GM18519 (cell line): ENCODE results near the gene DCAF7.
A peak's percentile ranks its signal among the peaks of the same experiment; 100 is the strongest.

Source experiments
- ATAC-seq: cut with Tn5 transposase; IDR thresholded peaks from one replicate; pipeline ENCODE4 v1.9.1; 2021; ENCODE audit warnings: mild to moderate bottlenecking, moderate library complexity; ENCODE audit not compliant: unreplicated experiment, low FRiP score

DCAF7 gene

GRCh38 chr17:63622574-63623390 is 72.5 kb downstream of the DCAF7 start:
- ATAC-seq, result peak; percentile 16

- ATAC-seq, result no peak
These were observed 73.7 kb downstream of the DCAF7 start for GRCh38 chr17:63623786-63624530.

- ATAC-seq, result no peak
These were observed 74.2 kb downstream of the DCAF7 start for GRCh38 chr17:63624531-63624880.

- ATAC-seq, result no peak
These were observed 76.4 kb downstream of the DCAF7 start for GRCh38 chr17:63626551-63627180.

- no peak for ATAC-seq
These were observed 79.3 kb downstream of the DCAF7 start for GRCh38 chr17:63629627-63630026.

DNA sequence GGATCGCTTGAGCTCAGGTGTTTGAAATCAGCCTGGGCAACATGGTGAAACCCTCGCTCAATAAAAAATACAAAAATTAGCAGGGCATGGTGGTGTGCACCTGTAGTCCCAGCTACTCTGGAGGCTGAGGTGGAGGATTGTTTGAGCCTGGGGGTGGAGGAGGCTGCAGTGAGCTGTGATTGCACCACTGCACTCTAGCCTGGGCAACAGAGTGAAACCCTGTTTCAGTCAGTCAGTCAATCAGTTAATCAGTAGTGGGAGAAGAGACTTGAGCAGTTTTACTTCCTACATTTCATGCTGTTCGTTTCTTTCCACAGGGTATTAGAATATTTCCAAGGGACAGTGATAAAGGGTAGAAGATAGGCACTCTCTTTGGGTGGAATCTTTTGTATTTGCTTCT is 80.8 kb downstream of the DCAF7 start:
- ATAC-seq, result no peak

- no peak for ATAC-seq
These were observed 81.3 kb downstream of the DCAF7 start for GRCh38 chr17:63631626-63632025.

DNA sequence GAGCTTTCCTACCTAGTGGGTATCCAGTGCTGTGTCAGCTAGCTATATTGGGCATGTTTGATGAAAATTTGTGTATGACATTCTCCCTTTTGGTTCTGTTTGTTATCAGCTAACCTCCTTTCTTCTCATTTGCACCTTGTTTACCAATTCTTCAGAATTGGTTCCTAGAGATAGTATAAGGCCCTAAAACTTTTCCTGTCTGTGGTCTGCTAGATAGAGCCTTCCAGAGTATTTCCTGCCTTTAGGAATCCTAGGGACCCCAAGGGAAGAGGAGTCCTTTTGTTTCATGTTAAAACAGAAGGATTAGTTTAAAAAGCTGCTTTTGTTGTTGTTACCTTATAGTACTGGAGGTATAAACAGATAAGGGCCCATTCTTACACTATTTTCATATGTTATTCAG is 83.5 kb downstream of the DCAF7 start:
- no peak for ATAC-seq

DNA sequence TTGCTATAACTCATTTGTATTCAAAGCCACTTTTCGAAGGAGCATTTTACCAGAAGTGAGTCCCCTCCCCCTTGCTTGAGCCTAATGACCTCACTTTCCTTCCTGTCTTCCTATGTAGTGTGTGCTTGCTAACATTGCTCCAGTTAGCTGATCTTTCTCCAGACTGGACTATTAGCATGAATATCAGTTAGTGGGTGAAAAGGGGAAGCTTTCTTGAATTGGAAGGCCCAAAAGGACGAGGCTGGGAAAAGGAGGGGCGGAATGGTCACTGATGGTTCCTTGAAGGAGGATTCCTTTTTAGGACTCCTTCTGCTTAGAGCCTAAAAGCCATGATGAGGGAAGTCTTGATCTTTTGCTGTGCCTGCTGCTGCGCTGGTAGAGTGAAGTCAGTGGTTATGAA is 83.9 kb downstream of the DCAF7 start:
- no peak for ATAC-seq

DNA sequence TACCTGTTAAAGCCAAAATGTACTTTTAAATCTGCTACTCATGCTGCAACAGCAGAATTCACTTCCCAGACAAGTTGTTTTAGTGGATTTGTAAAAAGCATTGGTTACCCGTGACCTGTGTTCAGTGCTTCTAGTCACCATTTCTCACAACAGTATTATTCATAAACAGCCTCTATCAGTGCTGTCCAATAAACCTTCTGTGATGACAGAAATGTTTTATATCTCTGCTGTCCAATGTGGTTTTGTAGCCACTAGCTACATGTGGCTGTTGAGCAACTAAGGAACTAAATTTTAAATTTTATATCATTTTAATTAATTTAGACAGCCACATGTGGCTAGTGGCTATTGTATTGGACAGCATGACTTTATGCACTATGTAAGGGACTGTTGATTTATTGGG is 84.5 kb downstream of the DCAF7 start:
- no peak for ATAC-seq

GRCh38 chr17:63635290-63635689 is 85.0 kb downstream of the DCAF7 start:
- no peak for ATAC-seq

GRCh38 chr17:63635787-63636186 is 85.5 kb downstream of the DCAF7 start:
- no peak for ATAC-seq

- ATAC-seq, result no peak
These were observed 88.8 kb downstream of the DCAF7 start for GRCh38 chr17:63639125-63639524.

- no peak for ATAC-seq
These were observed 89.8 kb downstream of the DCAF7 start for GRCh38 chr17:63640038-63640437.

GRCh38 chr17:63641692-63642448 is 91.6 kb downstream of the DCAF7 start:
- no peak for ATAC-seq
